Measurements from ENCODE around the gene TBX1. TPM values are rescaled to one million over a fixed set of nuclear protein-coding genes. Genes with fewer than 3 reads are reported as not detected.

Gene TBX1
- total RNA-seq, 1 donor, result 0.43 TPM

DNA sequence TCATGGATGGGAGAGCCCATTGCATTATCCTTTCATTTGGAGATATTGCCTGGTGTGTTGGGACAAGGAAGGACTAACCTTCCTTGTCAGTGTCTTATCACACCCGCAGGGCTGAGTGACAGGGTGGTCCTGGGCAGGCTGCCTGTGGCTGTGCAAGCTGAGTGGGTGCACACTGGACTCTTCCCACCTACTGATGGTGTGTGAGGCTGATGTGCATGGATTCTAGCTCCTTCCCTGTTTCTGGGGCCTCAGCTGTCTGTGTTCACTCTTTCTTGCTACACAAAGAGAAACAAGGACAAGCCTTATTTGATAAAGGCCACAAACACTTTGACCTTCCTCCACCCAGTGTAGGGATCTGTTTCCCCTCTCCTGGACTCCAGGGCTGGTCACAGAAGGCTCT lies 22.0 kb downstream of the TBX1 start:
- H3K4me3 ChIP-seq (ENCODE audit: low read depth, low read length), result no peak overlapping the region
- no peak for DNase-seq (ENCODE audit: low read depth)
- TF ChIP-seq, protein P1, sequence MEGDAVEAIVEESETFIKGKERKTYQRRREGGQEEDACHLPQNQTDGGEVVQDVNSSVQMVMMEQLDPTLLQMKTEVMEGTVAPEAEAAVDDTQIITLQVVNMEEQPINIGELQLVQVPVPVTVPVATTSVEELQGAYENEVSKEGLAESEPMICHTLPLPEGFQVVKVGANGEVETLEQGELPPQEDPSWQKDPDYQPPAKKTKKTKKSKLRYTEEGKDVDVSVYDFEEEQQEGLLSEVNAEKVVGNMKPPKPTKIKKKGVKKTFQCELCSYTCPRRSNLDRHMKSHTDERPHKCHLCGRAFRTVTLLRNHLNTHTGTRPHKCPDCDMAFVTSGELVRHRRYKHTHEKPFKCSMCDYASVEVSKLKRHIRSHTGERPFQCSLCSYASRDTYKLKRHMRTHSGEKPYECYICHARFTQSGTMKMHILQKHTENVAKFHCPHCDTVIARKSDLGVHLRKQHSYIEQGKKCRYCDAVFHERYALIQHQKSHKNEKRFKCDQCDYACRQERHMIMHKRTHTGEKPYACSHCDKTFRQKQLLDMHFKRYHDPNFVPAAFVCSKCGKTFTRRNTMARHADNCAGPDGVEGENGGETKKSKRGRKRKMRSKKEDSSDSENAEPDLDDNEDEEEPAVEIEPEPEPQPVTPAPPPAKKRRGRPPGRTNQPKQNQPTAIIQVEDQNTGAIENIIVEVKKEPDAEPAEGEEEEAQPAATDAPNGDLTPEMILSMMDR (IDR thresholded peaks at IDR 0.05; ENCODE audit: insufficient read depth, low read depth, low read length), result no peak

DNA sequence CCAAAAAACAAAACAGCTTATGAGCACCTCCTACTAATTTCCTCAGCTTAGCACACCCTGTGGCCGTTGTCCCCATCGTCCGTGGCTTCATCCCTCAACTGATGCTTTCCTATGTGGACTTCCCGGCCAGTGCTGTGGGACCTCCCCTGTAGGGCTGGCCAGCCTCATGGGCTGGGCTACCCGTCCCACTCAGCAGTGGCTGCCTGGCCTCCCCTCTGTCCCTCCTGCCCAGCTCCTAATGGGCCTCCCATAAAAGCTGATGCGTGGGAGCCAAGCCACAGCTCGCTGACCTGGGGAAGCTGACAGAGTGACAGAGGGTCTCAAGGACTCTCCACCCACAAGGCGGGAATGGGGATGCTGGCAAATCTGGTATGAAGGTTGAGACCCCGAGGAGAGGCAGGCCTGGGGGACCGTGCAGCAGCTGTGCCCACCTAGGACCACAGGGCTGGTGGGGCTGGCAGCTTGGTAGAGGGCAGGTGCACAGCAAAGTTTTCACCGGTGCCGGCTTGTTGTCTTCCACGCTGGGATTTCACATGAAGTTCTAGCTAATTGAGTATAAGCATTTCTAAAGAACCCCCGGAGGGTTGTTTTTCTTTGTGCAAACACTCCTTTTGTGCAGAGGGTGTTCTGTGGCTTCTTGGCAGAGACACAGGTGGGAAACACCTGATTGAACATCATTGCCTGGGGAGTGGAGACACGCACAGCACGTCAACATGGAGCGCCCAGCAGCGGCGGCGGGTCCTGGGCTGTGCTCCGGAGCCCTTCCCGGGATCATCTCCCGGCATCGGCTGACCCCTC lies 23.2 kb downstream of the TBX1 start:
- TF ChIP-seq, protein P1 (IDR thresholded peaks at IDR 0.05; ENCODE audit: insufficient read depth, low read depth, low read length), result no peak
- no peak for DNase-seq (ENCODE audit: low read depth)
- H3K4me3 ChIP-seq (ENCODE audit: low read depth, low read length), result no peak overlapping the region

GRCh38 chr22:19784384-19785175 lies 24.0 kb downstream of the TBX1 start:
- TF ChIP-seq, protein P1 (IDR thresholded peaks at IDR 0.05; ENCODE audit: insufficient read depth, low read depth, low read length), result no peak
- no peak for DNase-seq (ENCODE audit: low read depth)

DNA sequence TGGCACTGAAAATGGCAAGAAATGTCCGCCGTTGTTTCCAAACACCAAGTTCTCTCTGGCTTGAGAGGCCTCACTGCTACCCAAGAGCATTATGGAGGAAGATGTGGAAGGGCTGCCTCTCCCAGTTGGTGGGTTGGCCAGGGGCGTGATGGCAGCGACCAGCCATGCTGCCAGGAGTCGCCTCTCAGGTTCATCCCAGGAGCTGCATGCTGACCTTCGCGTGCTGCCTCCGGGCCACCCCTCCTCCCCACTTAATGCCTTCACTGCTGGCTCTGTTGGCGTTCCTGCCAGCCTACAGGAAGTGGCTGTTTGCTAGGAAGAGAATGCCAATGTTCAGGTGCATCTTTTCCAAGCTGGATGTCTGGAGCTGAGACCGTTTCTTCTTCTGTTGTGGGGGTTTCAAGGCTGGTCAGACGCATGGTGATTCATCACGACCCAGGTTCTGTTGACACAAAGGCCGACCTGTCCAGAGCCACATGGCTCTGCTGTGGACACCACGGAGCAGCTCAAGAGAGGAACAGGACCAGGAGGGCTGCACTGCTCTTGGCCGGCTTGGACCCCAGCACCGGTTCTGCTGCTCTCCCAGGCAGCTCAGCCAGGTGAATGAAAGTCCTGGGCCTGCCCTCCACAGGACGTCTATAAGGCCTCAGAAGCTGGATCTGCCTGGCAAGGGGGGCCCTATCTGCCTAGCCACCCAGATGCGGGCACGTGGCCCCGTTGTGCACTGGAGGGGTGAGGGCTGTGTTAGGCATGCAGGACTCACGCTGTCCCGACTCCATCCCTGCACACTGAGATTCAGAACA lies 25.1 kb downstream of the TBX1 start:
- DNase-seq (ENCODE audit: low read depth), result no peak
- H3K4me3 ChIP-seq (ENCODE audit: low read depth, low read length), result no peak overlapping the region
- TF ChIP-seq, protein P1 (IDR thresholded peaks at IDR 0.05; ENCODE audit: insufficient read depth, low read depth, low read length), result no peak

More at GRCh38 chr22:19784384-19785175, 24.0 kb downstream of the TBX1 start:
- no peak overlapping the region for H3K4me3 ChIP-seq (ENCODE audit: low read depth, low read length)

GRCh38 chr22:19786264-19786585 lies 25.6 kb downstream of the TBX1 start:
- no peak for DNase-seq (ENCODE audit: low read depth)
- TF ChIP-seq, protein P1 (IDR thresholded peaks at IDR 0.05; ENCODE audit: insufficient read depth, low read depth, low read length), result no peak
- no peak overlapping the region for H3K4me3 ChIP-seq (ENCODE audit: low read depth, low read length)

DNA sequence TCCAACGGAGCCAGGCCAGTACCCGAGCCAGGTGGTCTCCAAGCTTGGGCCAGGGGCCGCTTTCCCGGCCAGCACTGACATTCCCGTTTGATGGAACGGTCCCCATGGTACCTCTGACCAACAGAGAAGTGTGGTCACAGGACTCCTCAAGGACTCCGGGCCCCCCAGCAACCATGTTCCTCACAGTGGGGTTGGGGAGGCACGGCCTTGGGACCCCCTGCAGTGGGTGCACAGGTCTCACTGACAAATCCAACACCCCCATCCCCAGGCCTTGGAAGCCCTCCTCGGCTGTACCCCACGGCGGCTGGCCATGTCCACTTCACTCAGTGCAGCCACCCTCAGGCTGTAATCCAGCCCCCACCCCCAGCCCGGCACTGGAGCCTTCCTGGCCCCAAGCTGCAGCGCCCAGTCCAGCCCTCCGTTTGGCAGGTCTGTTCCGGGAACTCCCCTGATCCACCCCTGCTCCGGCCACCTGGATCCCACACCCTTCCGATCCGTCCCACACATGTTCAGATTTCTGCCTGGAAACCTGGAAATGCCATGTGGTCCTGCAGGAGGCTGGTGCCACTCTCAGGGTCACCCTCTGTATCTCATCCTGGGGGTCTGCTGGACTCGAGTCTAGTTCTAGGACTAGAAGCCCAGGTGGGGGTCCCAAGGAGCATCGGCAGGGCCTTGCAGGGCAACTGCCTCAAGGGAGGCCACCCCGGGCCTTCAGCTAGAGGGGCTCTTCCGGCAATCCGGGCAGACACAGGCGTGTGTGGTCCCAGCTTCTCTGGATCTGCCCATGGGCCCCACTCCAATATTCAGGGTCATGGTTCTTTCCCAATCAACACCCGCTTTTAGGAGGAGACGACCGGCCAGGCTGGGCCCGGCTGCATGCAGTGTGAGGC lies 26.6 kb downstream of the TBX1 start:
- TF ChIP-seq, protein P1 (IDR thresholded peaks at IDR 0.05; ENCODE audit: insufficient read depth, low read depth, low read length), result no peak
- H3K4me3 ChIP-seq (ENCODE audit: low read depth, low read length), result no peak overlapping the region
- no peak for DNase-seq (ENCODE audit: low read depth)
